Dedifferentiated amniotic fluid mesenchymal stem cell (primary cell): Measurements from ENCODE around the gene CD34.
"Not testable (repeated sequence)": the region's sequence is repeated elsewhere in the genome, so short reads cannot be mapped to it uniquely, and the experiment has no call there.

ENCODE experiments used
- DNase-seq: peaks from one replicate; pipeline ENCODE4 v3.0.0-alpha.2; 2016; ENCODE audit errors: extremely low spot score

The CD34 gene, protein sequence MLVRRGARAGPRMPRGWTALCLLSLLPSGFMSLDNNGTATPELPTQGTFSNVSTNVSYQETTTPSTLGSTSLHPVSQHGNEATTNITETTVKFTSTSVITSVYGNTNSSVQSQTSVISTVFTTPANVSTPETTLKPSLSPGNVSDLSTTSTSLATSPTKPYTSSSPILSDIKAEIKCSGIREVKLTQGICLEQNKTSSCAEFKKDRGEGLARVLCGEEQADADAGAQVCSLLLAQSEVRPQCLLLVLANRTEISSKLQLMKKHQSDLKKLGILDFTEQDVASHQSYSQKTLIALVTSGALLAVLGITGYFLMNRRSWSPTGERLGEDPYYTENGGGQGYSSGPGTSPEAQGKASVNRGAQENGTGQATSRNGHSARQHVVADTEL

DNA sequence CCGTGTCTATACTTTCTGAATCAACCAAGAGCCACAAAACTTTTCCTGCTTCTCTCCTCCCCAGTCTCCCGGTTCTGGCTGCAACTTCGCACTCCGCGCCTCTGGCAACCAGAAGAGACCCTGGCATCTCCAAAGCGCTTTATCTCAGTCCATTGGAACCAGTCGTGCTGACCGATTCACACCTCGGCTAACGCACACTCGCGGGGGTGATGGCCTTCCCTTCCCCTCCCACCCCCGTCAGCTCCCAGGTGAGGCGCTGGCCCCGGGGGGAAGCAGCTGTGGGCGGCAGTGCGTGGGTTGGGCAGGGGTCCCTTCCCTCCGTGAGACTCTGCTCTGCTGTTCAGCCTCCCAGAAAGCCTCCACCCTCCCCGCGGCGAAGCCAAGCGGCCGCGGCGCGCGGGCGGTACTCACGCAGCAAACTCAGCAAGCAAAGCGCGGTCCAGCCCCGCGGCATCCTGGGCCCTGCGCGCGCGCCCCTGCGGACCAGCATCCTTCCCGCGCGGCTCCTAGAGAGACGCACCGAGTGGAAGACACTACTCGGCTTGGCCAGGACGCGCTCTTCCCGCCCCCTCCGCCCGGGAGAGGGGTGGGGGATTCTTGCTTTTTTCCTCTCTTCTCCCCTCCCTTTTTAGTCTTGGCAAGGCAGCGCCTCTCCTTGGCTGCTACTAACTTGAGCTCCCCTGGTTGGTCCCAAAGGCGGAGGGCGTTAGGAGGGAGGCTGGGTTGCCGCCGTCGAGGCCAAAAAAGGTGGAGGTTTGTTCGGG lies at the start of gene CD34:
Gene CD34, minus strand, starts transcription at position 535 of the 764 bp plus-strand sequence. Its CDS starts 45 bp downstream, at position 490.
- no peak for DNase-seq

DNA sequence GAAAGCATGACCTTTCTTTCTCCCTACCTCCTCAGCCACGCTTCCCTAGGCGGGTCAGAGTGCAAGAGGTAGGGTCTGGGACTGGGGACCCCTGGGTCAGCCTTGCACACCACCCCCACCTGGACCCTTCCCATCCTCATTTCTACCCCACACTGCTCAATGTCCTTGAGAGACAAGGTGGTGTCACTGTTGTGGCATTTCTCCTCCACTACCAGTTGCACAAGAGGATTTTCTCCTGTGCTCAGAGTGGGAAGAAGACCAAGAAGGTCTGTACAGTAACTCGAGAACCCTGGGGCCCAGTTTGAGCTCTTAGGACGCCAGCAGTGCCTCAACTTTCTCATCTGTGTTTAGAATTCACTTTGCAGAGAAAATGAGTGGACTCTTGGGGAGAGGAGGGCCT lies 49.4 kb upstream of the CD34 start:
- DNase-seq = no peak

DNA sequence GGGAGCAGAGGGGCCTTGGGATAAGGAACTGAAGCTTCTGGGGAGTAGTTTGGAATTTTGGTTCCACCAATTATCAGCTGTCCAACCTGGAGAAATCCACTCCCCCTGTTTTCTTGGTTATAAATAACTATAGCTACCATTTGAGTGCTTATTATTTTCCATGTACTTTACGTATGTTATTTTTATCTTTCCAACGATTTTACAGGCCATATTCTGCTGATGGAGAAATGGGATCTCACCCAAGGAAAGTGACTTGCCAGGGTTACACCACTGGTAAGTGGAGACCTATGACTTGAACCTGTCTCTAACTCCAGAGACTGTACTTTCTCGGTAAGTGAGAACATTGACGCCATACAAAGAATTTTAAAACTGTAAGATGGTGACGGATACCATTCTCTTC lies 49.0 kb upstream of the CD34 start:
- DNase-seq = no peak

DNA sequence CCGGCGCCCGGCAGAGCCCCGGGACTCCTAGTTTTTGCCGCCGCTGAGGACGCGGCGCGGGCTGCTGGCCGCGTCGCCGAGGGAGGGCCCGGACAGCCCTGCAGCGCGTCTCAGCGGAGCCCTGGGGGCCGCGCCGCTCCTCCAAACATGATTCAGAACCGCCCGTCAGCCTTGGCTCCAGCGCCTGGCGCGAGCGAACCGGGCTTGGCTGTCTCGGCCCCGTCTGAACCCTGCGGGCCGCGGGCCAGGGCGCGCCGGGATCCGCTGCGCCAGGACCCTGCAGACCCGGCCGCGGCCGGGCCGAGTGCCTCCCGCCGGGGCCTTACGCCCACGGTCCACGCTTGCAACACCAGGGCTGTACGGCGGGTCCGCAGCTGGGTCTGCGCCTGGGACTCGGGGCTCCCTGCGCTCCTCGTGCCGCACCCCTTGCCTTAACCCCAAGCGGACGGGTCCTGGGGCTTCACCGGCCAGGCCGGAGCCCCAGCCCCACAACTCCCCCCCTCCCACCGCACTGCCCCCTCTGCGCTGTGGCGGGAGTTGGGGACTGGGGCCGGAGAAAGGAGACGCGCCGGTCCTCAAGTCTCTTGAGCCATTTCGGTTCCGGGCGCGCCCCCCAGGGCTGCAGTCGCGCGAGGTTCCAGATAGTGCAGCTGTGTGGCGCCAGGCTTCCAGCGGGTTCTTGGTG lies 48.4 kb upstream of the CD34 start:
- no peak for DNase-seq

DNA sequence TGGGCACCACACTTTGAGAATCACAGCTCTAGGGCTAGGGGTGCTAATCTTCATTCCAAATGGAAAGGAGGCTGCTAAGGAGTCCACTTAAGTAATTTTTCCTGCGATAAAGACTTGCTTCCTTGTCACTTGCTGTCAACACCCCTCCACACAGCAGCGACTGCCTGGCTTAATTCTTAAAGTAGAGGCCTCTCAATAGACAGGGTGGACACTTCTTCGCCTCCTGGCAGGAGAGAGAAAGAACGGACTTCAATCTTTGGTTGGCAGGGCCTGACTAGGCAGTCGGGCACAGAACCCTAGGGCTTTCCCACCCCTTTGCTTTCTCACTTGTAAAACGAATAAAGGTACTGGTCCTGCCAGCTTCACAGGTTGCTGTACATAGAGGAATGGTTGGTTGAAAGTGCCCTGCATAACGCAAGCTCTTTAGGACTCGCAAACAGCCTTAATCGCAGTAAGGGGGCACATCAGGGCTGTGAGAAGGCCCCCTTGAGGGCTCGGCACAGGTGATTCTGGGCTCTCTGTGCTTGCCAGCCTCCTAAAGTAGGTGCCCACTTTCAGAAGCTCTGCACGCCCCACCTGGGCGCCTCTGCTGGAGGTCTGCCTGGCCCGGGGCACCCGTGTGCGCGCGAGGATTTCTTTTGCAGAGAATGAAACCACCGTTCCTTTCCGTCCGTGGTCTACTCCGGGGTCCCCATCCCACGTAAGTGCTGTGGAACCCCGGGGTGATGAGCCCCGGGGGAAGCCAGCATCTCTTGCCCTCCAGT lies 47.6 kb upstream of the CD34 start:
- no peak for DNase-seq

DNA sequence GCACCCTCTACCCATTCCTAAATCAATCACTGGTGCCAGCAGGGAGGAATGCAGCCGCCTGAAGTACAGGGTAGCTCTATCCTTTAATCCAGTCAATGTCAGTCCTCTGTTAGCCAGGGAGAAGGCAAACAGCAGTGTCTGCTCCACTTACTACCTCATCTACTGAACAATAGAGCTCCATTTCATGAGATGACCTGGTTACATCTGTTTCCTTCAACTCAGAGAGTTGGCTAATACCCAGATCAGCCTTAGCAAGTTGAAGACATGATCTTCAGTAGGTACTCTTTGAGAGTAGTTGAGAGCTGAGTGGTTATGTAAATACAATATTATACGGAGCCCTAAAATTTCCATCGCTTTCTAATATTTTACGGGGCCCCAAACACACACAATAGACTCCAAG lies 46.1 kb upstream of the CD34 start:
- no peak for DNase-seq

DNA sequence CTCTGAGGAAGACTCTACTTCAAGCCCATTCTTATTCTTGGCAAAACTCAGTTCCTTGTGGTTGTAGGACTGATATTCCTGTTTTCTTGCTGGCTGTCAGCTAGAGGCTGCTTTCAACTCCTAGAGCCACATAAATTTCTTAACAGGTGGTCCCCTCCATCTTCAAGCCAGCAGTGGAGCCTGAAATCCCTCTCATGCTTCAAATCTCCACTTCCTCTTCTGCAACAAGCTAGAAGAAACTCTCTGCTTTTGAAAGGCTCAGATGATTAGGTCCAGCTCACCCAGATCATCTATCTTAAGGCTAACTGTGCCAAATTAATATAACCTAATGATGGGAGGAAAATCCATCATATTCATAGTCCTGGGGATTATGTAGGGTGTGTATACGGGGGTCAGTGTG lies 43.2 kb upstream of the CD34 start:
- DNase-seq = no peak

DNA sequence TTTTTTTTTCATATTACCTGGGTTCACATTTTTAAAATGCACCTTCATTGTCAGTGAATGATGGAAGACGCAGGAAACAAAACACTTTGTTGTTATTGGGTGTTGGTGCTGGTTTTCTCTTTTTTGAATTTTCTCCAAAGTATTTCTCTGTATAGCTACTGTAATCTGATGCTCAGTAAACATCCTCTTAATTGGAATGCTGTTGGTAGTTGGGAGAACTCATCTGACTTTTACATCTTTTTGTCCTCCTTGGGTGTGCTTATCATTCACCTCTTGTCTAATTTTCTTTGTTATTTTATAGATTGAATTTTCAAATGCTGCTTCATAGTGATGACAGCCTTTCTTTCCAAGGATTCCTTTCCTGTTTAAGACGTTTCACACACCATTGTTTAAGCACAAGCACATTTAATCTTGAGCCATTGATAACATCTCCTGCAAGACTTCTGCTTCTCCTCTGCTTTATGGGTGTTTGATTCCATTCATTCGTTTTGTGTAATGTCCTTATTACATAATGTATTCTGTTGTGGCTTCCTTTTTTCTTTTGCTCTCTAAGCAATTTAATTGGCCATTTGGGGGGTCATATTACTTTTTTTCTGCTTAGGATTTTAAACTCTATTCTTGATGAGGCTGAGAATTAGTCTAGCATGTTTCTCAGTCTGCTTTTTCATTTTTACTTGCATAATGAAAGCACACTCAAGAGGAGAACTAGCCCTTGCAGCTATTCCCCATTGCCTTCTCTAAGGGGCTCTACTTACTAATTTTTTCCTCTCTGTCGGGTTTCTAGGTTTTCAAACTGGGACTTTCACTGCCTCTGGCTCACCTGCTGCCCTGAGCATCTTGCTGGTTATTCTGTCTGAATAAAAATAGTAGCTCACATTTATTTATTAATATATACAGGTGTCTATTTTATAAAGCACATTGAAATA lies 42.0 kb upstream of the CD34 start:
- no peak for DNase-seq

DNA sequence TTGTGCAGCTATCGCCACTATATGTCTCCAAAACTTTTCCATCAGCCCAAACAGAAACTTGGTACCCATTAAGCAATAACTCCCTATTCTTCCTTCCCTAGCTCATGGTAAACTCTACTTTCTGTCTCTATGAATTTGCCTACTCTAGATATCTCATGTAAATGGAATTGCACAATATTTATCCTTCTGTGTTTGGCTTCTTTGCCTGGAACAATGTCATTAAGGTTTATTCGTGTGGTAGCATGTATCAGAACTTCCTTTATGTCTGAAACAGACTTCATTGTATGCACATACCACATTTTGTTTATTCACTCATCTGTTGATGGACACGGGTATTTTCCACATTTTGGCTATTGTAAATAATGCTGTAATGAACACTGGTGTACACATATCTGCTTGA lies 40.7 kb upstream of the CD34 start:
- no peak for DNase-seq

DNA sequence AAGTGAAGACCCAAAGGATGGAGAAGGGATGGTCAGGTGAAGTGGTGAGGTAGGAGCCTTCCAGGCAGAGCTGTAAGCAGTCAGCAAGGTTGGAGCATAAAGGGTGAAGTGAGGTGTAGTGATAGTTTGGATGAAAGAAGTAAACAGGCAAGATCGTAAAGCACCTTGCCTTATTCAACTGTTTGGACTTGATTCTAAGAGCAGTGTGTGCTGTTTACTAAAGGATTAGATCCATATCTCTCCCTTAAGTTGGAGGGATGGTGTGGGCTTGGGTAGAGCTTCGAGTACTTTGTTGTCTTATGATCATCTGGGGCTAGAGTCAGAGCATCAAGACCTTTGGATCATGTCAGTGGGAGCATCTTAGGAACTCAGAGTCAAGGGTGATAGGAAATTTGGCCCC lies 39.8 kb upstream of the CD34 start:
- no peak for DNase-seq

DNA sequence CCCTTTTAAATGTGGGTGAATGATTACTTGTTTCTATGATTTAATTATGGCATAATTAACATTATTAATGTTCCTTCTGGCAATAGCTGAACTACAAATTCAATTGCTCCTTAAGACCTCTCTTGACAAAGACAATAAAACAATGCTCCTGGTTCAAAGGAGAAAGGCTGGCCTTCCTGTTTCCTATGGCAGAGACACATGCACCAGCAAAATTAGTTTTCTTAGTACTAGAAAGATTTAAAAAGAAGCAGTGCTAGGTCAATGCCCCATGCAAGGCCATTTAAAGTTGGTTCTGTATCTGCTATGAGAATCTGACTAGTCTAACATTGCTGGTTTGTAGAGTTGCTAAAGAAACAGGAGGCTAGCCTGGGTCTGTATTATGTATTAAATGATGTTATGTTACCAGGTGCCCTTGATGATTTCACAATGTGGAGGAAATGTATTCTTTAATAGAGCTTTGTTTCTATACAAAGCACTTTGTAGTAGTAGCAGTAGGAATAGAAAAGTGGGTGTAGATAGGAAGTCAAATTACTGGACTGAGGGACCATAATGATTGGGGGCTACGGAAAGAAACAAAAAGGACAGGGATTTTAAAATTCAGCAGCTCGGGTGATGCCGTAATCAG lies 38.8 kb upstream of the CD34 start:
- no peak for DNase-seq

DNA sequence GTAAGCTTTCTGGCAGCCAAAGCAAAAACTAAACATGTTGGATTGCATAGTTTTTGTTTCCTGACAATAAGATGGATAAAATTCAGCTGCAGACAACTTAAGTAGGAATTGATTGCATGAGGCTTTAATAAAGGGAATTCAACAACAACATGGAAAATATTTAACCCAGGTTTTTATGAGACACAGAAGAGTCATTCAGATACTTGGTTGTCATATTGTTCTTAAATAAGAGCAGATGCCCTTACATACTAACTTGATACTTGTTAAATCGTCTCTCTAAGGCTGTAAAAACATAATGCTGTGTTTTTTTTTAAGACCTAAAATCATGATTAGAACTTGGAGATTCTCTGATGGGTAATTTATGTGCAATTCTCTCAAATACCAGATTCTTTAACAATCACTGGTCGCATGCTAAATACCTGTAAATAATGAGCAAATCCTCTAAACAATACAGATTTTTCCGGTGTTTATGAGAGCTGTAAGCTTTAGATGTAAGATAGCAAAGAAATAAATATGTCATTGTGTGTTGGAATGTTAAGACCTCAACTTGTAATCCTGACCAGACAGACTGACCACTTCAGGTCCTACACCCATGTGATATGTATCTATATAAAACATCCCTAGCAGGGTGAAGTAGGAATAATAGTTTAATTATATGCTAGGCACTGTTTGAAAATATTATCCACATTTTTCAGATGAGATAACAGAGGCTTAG lies 37.8 kb upstream of the CD34 start:
- no peak for DNase-seq

DNA sequence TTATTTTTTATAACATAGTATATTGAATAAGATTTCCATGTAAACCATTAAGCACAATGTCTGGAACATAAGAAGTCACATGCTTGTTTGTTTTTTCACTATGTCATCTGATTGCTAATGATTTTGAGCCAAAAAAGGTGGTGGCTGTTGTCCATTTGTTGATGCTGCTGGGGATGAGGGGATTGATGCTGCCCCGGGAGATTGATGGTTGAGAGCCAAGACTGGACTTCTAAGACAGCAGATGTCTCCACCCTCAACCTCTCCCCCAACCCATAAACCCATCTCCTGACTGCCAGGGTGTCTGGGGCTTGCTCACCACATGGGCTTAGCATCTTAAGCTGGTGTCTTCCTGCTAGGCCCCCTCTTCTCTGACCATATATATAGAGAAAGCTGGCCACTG lies 35.8 kb upstream of the CD34 start:
- no peak for DNase-seq

DNA sequence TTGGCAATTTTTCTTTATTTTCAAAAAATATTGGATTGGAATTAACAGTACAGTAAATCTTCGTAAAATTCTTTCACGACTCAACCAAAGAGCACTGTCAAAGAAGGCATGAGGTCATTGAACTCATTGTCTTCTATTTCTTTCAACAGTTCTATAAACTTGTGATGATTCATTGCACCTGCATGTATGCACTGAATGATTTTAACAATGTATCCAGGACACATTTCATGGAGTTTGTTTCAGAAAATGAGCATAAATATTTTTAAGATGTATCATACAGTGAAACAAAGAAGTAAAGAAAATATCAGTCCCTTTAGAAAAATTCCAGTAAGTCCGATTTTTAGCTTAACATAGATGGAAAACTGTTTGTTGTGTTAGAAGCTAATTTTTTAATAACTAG lies 33.6 kb upstream of the CD34 start:
- no peak for DNase-seq

DNA sequence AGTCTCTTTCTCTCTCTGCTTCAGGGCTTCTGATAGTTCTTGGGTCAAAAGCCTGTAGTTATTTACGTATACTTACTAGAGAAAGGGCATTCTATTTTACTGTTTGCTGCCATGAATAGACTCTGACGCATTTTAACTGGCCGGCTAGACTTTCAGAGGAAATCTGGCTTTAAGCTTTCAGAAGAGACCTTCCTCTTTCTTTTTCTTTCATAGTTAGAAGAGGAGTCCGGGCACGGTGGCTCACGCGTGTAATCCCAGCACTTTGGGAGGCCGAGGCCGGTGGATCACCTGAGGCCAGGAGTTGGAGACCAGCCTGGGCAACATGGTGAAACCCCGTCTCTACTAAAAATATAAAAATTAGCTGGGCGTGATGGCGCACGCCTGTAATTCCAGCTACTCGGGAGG lies 31.4 kb upstream of the CD34 start:
- not testable (repeated sequence) for DNase-seq

DNA sequence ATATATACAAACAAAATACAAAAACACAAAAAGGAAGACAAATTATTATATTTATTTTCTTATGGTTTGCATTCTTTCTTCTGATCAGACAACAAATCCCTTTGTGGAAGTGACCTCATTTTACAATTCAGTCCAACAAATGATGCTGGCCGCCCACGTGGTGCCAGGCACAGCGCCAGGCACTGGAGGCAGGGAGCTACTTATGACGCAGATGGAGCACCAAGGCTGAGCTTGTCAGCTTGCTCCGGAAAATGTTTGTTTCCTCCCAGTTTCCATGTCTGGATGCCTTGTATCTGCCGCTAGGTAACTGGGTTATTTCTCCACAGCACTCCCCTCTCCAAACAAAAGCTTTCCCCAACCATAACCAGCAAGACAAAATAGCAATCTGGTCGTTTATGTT lies 30.7 kb upstream of the CD34 start:
- DNase-seq = no peak

DNA sequence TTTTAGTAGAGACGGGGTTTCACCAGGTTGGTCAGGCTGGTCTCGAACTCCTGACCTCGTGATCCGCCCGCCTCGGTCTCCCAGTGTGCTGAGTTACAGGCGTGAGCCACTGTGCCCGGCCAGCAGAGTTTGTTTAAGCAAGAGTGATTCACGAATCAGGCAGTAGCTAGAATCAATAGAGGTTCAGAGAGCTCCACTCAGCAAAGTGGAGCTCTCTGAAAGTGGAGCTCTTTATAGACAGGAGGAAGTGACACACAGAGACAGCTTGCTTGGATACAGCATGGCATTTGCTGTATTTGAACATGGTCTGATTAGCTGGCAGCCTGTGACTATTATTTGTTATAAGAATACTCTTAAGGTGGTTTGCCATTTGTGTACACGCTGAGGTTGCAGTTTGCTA lies 27.1 kb upstream of the CD34 start:
- DNase-seq = peak; percentile 31

DNA sequence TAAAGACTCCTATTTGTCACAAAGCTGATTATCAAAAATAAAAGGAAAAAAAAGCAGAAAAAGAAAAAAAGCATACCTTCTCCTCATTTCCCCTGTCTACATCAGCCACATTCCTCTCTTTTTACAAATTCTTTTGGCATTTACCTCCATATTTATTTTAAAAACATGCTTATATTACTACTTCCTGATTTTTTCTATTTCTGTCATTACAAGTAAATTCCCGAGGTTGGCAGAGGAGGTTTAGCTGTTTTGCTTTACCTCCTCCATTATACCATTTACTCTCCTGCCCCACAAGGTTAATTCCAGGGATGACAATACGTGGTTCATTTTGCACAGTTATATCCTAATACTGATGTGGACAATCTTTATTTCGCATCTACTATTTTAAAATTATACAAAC lies 26.3 kb upstream of the CD34 start:
- DNase-seq = peak; percentile 37

DNA sequence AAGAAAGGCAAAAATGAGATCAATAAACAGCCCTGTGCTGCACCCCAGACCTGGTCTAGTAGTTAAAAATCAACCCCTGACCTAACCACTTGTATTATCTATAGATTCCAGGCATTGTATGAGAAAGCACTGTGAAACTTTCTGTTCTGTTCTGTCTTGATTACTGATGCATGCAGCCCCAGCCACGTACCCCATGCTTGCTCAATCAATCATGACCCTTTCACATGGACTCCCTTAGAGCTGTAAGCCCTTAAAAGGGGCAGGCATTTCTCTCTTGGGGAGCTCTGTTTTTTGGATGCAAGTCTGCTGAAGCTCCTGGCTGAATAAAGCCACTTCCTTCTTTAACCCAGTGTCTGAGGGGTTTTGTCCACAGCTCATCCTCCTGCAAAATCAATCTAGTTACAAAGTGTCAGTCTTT lies 24.2 kb upstream of the CD34 start:
- DNase-seq = no peak
